Measurements from ENCODE around the gene SLC4A7.

GRCh38 chr3:27428446-27428845, 55.7 kb downstream of the SLC4A7 start:
- TF ChIP-seq POLR2A (IDR thresholded peaks at IDR 0.05; ENCODE audit: low read depth, low read length) (no peak), POLR2AphosphoS5 (IDR thresholded peaks at IDR 0.05; ENCODE audit: low read depth, low read length) (no peak), TAF1 (IDR thresholded peaks at IDR 0.05; ENCODE audit: low read depth, low read length) (no peak)
